22Rv1 (cell line): ENCODE data around the gene SFXN2.

Experiments
- H3K27ac ChIP-seq: fragments of 450-650 bp; 2 replicates; pipeline ENCODE4 v1.5.1; 2017
- CTCF ChIP-seq: fragments of 450-650 bp; IDR thresholded peaks from 2 replicates; pipeline ENCODE4 v1.5.1; 2017; ENCODE audit warnings: mild to moderate bottlenecking
- ZFX ChIP-seq: fragments of 450-650 bp; IDR thresholded peaks from 2 replicates; pipeline ENCODE4 v1.6.1; 2017; ENCODE audit warnings: antibody characterized with exemption, borderline replicate concordance

Gene SFXN2

DNA sequence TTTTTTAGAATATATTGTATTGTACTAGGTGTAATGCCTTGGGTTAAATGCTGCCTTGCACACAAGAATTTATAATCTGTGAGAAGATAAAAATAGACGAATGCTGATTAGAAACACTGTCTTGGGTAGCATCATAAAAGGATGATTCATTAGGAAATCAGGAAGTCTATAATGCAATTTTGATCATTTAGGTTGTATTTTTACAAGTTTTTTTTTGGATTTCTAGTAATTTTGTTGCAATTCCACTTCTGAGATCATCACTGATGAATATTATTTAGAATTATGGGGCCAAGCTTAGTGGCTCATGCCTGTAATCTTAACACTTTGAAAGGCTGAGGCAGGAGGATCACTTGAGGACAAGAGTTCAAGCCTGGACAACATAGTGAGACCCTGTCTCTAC is 58.9 kb downstream of the SFXN2 start:
- no peak overlapping the region for H3K27ac ChIP-seq
- no peak for TF ChIP-seq CTCF

GRCh38 chr10:102773986-102774385 is 59.5 kb downstream of the SFXN2 start:
- no peak overlapping the region for H3K27ac ChIP-seq
- TF ChIP-seq CTCF (no peak), ZFX (no peak)

DNA sequence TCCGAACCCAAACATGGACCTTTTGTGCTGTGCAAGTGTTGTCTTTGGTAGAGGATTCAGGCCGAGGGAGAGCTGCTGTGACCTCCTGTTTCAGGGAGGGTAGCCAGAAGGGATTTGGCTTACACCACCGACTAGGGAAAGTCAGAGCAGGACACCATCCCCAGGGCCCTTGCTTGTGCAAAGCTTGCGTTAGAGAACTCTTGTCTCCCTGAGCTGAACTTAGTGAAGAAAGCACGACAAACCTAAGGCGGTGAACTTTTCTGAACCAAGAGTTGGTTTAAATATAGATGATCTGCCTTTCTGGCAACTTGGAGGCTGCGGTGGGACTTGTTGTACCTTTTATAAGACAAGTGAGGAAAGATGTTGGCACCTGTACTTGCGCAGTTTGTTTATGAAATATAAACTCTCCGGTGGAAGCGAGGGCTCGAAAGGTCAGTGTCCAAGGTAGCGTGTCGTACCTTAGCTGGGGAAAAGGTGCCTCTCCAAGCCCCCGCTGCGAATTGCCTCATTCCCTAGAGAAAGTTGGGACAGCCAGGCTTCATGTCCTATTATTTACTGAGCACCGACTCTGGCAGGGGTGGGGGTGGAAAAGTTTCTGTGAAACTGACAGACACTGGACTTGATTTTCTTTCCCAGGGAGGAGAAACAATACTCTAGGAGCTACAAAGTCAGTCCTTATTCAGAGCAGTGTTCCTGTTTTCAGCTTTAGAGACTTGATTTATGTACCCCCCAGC is 60.9 kb downstream of the SFXN2 start:
- H3K27ac ChIP-seq = no peak overlapping the region
- no peak for TF ChIP-seq ZFX
- TF ChIP-seq CTCF = no peak

GRCh38 chr10:102775935-102776669 is 61.7 kb downstream of the SFXN2 start:
- TF ChIP-seq ZFX (no peak), CTCF (no peak)
- H3K27ac ChIP-seq = no peak overlapping the region

DNA sequence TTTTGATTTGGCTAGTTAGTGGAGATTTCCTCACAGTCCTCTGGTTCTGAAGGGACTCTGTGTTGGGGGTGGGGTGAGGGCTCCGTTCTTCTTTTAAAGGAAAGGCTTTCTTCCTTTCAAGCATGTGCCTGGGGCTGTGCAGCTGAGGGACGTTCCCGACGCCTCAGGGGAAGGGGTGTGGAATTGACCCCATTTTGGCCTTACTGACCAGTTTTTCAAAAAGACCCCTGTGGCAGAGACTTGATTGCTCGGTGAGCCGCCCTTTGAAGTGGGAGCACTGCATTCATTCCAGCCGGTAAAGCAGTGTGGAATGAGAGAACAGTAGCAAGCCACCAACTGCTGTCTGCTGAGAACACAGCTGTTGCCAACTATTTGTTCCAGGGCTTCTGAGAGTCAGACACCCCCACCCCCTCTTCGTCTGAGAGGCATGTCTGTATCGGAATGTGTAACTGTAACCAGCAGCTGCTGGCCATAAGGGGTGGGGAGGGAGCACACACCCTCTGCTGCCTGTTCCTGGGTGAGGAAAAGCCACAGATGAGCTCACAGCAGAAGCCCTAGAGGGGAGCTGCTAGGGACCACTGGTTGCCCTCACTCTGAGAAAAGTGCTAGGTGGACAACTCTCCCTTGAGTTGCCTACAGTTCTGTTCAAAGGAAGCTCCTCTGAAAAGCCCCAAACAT is 62.5 kb downstream of the SFXN2 start:
- TF ChIP-seq ZFX (no peak), CTCF (no peak)
- no peak overlapping the region for H3K27ac ChIP-seq

- TF ChIP-seq ZFX = no peak
- no peak for TF ChIP-seq CTCF
- no peak overlapping the region for H3K27ac ChIP-seq
Measured at GRCh38 chr10:102777711-102778453, 63.4 kb downstream of the SFXN2 start.
